HG03457 (cell line): ENCODE measurements around the gene SRXN1.
"Not testable (repeated sequence)": the region's sequence is repeated elsewhere in the genome, so short reads cannot be mapped to it uniquely, and the experiment has no call there.

Experiments used
- ATAC-seq: cut with Tn5 transposase; IDR thresholded peaks from one replicate; pipeline ENCODE4 v1.9.1; 2021; ENCODE audit warnings: moderate number of reproducible peaks; ENCODE audit not compliant: unreplicated experiment

Gene SRXN1

DNA sequence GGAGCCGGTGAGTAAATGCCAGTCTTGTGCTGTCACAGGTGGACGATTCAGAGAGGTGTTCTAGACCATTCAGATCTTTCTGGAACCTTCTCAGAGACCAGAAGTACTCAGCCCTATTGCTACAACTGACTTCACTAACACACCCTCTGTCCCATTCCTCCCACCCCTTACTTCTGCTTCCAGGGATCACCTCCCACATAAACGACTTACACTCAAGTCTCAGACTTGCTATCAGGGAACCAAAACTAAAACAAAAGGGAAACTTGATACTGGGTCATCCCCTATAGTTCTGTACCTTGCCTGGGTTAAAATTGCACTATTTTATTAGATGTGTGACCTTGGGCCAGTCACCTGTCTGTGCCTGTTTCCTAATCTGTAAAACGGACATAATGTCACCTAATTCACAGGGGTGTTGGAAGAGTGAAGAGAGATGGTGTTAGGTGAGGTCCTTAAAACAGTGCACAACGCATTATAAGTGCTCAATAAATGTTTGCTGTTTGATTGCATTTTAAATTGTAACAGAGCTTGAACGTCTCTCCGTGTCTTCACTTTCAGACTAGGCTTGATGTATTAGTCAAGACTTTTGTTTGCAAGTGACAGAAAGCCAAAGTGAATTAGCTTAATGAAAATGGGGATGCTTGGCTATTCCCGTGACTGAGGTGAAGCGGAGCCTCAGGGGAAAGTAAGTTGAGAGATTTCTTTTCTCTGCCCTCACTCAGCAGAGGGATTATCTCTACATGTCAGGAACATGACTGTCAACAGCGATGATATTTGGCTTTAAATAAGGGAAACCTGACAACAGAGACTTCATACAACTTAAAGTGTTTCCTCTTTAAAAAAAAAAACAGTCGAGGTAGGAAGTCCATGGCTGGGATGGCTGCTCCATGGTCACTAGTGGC is 3.0 kb upstream of the SRXN1 start:
- no peak for ATAC-seq

DNA sequence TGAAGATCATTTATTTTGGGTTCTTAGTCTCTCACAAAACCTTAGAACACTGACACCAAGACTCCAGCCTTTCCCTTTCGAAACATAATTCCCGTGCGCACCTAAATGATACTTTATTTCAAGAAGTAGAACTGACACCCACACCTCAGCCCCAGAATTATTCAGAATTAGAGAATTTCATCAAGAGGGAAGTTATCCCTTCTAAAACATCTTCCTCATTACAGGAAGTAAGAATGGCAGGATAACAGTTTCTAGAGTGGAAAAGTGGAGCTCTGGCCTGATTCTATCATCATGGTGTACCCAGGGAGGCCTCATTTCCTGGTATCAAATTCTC is 1.4 kb upstream of the SRXN1 start:
- no peak for ATAC-seq

- no peak for ATAC-seq
Measured at GRCh38 chr20:653590-654416, 803 bp upstream of the SRXN1 start.

DNA sequence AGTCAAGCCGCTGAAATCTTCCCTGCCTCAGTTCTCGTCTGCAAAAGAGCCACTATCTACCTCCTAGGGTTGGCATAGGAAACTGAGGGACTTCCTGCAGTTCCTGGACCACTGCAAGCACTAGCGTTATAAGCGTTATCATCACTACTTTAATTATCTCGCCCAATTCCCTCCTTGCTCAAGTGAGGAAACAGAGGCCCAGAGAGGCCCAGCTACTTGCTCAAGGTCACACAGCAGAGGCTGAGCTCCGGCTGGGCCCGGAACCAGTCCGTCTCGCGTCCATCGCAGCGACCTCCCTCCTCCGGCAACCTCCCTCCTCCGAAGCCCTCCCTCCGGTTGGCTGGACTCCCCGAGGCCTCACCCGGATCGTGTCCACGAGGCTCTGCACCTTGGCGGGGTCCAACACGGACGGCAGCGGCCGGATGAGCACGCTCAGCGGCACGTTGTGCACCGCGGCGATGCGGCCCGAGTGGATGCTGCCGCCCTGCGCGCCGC is 338 bp downstream of the SRXN1 start:
- no peak for ATAC-seq

DNA sequence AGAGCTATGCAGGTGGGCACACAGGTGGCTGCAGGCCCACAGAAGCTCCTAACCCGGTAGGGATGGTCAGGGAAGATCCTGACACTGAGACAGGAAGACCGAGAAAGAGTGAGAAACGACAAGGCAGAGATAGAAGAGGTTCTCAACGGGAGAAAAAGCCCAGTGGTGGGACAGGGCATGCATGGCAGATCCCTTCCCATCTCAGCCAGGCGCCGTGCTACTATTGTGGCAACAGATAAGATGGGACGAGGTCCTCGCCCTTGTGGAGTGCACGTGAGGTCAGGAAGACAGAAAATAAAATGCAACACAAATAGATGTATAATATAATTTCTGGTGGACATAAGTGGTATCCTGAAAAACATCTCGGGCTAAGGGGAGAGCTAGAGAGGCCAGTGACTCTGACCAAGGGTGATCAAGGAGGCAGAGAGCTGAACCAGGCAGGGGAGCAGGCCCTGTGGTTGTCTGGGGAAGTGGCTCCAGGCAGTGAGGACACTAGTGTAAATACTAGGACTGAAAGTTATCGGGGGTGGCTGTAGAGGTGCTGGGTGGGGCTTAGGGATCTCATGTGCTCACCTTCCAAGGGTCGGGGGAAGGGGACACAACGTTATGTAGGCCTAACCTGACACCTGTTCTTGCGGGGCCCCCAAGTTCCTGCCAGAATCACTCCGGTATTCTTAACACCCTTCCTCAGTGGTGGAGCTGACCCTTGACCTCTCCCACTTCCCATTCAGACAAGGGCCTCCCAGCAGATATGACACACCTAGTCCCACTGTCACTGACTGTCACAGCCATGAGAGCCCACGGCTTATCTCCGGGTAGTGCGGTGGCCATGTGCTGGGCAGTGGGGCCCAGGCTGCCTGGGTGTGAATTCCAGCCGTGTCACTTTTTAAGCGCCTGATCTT is 1.0 kb downstream of the SRXN1 start:
- ATAC-seq, result no peak

DNA sequence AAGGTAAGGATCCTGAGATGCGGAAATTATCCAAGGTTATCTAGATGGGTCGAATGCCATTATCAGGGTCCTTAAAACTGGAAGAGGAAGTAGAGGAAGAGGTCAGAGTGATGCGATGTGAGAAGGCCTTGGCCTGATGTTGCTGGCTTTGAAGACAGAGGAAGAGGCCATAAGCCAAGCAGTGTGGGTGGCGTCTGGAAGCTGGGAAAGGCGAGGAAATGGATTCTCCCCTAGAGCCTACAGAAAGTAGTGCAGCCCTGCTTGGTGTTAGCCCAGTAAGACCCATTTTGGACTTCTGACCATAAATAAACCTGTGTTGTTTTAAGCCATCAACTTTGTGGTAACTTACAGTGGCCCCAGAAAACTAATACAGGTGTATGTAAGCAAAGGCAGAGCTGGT is 2.0 kb downstream of the SRXN1 start:
- no peak for ATAC-seq

GRCh38 chr20:650281-650680 is 2.7 kb downstream of the SRXN1 start:
- no peak for ATAC-seq

DNA sequence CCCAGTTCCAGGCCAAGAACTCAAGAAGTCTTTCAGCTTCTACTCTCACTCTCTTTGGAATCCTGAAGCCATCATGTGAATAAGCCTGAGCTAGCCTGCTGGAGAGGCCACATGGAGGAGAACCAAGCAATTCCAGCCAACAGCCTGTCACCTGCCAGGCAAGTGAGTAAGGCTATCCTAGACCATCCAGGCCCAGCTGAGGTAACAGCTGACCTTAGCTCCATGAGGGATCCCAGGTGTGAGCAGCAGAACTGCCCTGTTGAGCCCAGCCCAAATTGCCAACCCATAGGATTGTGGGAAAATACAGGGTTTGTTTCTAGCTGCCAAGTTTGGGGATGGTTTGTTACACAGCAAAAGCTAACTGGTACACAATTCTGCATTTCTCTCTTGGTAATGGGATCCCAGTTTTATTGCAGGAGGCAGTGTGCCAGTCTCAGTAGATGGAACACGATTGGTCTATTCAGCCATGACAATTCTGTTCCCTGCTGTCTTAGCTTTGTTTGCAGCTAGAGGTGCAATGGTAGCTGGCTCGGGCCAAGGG is 5.5 kb downstream of the SRXN1 start:
- ATAC-seq, result no peak

GRCh38 chr20:646868-647233 is 6.1 kb downstream of the SRXN1 start:
- no peak for ATAC-seq

DNA sequence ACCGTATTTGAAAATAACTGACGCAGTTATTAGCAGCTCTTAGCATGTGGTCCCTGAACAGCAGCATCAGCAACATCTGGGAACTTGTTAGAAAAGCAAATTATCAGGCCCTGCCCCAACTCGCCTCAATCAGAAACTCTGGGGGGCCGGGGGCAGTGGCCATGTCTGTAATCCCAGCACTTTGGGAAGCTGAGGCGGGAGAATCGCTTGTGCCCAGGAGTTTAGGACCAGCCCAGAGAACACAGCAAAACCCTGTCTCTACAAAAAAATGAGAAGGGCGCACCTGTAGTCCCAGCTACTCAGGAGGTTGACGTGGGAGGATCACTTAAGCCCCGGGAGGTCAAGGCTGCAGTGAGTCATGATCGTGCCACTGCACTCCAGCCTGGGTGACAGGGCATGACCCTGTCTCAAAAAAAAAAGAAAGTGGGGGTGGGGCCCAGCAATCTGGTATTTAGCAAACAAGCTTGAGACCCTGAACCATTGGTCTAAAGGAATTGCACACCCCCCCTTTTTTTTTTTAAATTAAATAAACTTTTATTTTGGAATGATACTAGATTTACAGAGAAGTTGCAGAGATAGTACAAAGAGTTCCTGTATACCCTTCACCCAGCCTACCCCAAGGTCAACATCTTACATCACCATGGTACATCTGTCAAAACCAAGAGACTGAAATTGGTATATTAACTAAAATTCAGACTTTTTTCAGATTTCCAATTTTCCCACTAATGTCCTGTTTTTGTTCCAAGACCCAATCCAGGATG is 6.7 kb downstream of the SRXN1 start:
- ATAC-seq, result no peak

DNA sequence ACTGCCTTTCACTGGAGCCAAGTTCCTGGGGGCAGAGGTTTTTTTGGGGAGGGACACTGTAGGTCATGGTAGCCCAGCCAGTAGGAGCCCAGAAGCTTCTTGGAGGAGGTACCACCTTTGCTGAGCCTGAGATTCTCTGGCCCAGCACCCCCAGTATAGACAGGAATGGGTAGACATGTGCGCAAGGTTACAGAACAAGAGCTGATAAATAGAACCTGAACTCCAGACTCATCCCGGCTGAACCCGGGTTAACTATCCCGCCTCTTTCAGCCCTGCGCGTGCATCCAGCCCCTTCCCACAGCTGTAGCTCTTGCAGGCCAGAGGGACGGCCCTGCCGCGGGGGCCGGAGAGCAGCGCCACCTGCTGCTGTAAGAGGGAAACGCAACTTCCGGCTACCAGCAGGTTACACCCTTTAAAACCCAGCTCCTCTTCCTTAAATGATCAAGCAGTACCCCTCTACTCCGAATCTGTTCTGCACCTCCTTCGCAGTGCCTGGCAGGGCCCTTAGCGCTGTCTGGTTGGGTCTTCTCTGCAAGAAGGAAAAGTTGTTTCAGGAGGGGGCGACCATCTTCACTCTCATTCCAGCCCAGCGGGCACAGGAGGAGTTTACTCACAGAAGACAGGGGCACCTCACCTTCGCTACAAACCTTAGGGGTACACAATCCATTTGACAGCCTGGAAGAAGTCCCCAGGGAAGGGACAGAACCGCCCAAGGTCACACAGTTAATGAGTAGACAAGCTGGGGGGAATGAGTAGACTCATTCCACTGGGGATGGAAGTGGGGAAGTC is 7.5 kb downstream of the SRXN1 start:
- ATAC-seq, result no peak

DNA sequence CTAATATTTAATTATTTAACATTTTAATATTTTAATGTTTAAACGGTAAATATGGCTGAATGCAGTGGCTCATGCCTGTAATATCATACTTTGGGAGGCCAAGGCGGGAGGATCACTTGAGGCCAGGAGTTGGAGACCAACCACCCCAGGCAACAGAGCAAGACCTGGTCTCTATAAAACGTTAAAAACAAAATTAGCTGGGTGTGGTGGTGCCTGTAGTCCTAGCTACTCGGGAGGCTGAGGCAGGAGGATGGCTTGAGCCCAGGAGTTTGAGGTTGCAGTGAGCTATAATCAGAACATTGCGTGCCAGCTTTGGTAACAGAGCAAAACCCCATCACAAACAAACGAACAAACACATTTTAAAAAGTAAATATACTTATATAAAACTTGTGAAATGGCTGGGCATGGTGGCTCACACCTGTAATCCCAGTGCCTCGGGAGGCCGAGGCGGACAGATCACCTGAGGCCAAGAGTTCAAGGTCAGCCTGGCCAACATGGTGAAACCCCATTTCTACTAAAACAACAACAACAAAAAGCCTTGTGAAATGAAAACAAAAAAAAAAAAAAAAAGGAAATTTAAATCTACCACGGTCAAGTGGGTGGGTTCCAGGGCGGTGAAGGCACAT is 8.2 kb downstream of the SRXN1 start:
- ATAC-seq, result no peak

DNA sequence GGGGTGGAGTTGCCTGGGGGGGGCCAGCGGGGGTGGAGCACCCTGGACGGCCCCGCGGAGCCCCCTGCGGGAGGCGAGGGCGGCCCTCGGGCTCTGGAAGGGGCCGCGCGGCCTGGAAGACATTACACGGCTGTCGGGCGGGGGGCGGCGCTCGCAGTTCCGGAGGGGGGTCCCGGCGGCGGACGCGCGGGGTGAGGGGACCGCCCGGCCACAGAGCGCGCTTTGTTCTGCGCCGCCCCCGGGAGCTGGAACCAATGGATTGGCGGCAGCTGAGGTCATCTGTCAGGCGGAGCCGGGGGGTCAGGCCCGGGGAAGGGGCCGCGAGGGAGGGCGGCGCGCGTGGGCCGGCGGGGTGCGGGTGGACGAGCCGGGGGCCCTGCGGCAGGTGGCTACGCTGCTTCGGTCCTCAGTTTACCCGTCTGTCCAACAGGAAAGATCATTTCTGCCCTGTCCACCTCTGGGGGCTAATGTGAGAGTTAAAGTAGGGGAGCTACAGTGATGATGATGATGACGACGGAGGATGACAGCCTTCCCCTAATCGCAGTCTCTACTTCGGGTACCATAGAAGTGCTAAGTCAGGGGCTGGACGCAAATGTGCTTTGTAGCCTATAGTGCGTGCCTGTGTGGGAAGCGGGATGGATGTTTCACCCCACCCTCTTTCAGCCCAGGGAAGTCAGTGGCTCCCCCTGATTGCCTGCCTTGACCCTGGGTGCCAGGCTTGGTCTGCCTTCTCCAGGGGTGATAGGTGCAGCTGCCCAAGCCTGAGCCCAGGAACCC is 10.4 kb downstream of the SRXN1 start:
- no peak for ATAC-seq

- ATAC-seq, result not testable (repeated sequence)
Measured at GRCh38 chr20:642013-642397, 11.0 kb downstream of the SRXN1 start.

GRCh38 chr20:641516-641875 is 11.5 kb downstream of the SRXN1 start:
- no peak for ATAC-seq

DNA sequence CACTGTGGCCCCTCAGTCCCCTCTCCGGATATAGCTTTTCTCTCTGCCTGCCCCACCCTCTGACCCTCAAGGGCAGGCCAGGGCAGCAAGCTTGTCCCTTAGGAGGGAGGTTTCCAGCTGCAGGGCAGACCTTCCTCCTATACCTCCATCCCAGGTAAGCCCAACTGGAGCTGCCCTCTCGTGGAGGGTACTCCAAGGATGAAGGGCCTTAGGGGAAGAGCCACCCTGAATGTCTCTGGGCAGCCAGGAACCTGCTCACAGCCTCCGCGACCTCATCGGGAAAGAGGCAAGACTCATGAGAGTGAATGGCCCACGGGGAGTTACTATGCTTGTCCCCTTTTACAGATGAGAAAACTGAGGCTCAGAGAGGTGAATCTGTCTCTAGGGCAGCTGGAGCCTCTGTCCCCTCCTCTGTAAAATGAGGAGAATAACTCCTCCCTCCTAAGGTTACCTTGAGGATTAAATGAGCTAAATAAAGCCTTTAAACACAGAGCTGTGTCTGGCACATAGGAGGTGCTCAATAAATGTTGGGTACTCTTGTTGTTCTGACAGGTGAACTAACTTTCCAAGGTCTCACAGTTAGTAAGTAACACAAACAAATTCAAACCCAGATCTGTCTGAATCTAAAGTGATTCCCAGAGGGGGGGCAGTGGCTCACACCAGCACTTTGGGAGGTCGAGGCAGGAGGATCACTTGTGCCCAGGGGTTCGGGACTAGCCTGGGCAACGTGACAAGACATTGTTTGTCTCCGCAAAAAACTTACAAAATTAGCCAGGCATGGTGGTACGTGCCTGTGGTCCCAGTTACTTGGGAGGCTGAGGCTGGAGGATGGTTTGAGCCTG is 12.1 kb downstream of the SRXN1 start:
- no peak for ATAC-seq

DNA sequence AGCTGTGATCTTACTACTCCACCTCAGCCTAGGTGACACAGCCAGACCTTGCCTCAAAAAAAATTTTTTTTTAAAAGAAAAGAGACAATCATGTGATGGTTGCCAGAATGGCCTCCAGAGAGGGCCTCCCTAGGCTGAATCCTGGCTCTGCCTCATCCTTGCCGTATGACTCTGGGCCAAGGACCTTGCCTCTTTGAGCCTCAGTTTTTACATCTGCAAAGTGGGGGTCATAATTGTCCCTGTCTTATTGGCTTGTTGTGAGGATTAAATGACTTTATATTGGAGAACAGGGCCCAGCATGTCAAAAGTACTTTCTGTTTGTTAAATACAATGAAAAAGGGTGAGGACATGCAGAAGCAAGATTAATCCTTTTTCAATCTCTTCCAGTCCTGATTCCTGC is 14.4 kb downstream of the SRXN1 start:
- no peak for ATAC-seq
